Right cardiac atrium (tissue), 5 donors: ENCODE data around the gene PAX7. TPM values are rescaled to one million over a fixed set of nuclear protein-coding genes. Genes with fewer than 3 reads are reported as not detected.

Source experiments
- ATAC-seq, 2 donors: fragments of 200-7000 bp; cut with Tn5 transposase; one replicate each; pipeline versions ENCODE4 v1.8.0 to v1.9.1; 2020; ENCODE audit warnings: moderate library complexity in 2 of 2, mild to moderate bottlenecking in 1 of 2
- DNase-seq, 3 donors: peaks; one replicate each; pipeline ENCODE4 v3.0.0-alpha.2; 2020
- H3K27ac ChIP-seq: one replicate; pipeline ENCODE4 v1.5.1; 2013; ENCODE audit warnings: mild to moderate bottlenecking, low read length, control low read depth, moderate library complexity
- H3K27me3 ChIP-seq: one replicate; pipeline ENCODE4 v1.6.1; 2013; ENCODE audit not compliant: control insufficient read depth, insufficient read depth
- H3K4me1 ChIP-seq: one replicate; pipeline ENCODE4 v1.6.1; 2013; ENCODE audit warnings: low read length; ENCODE audit not compliant: control insufficient read depth, insufficient read depth
- H3K4me3 ChIP-seq: one replicate; pipeline ENCODE4 v1.5.1; 2013; ENCODE audit warnings: low read length, control low read depth
- H3K9me3 ChIP-seq: one replicate; pipeline ENCODE4 v1.6.1; 2013; ENCODE audit warnings: low read length; ENCODE audit not compliant: control insufficient read depth
- WGBS: extraction: QIAGEN DNeasy Blood & Tissue Kit; methylation state at CpG from one replicate; pipeline ENCODE4 v1.1.7; 2013; 5-methylcytosine and 5-hydroxymethylcytosine counted together
- intact Hi-C, 4 donors: fragments of 100-400 bp; cut with DNase I; formaldehyde crosslinking; loops; one replicate each; pipeline versions ENCODE4 v1.11.0 to v1.14.0; 2022 to 2023
- polyA plus RNA-seq: library from polyadenylated mRNA; stranded (reverse); fragments of 200-250 nt; gene quantifications from one replicate; pipeline ENCODE4 v1.2.3, GENCODE V29; 2013
- total RNA-seq, 4 donors: library from RNA; stranded (reverse); fragmentation: NEBNext Ultra II Directional; extraction: Animal tissue kit (Norgen Biotek cat#: 25700); gene quantifications; one replicate each; pipeline ENCODE4 v1.2.1, GENCODE V29; 2021
- donor health status: healthy with polysubstance abuse.
- donor health status: DM: no; HTN: yes; CAD: no.
- donor health status: DM: no; HTN: no; CAD: no.
- donor health status: DM: no; HTN: yes; CAD: no; lungs with severe emphysema.
- donor health status: DM: yes; HTN: yes; CAD: no.

PAX7 gene
- total and polyA plus RNA-seq, 5 donors, result not detected

GRCh38 chr1:18602533-18603211, 28.0 kb upstream of the PAX7 start:
- intact Hi-C loops, result loop anchor here in 1 of 4 donors (5.0 kb wide), 1 partner anchor 270 kb away; no protein-coding TSS in a partner anchor

GRCh38 chr1:18603212-18603852, 27.3 kb upstream of the PAX7 start:
- Histone ChIP-seq H3K4me1 (no peaks in the 10 kb centered on the region), H3K27ac (no peak overlapping the region), H3K27me3 (no peaks in the 10 kb centered on the region), H3K9me3 (no peaks in the 10 kb centered on the region), H3K4me3 (no peak overlapping the region)
- 65% methylated on average over 13 of the region's 13 CpGs for WGBS
- DNase-seq, result no peak
- intact Hi-C loops, result loop anchor here in 1 of 4 donors (5.0 kb wide), 1 partner anchor 269 kb away; no protein-coding TSS in a partner anchor
- ATAC-seq, result no peak

More at GRCh38 chr1:18602533-18603211, 28.0 kb upstream of the PAX7 start:
- DNase-seq (no peak), ATAC-seq (no peak)
- no peaks in the 10 kb centered on the region for H3K27me3 ChIP-seq
- H3K4me3 ChIP-seq, result no peak overlapping the region
- WGBS, result 72% methylated on average over 5 of the region's 5 CpGs
- no peak overlapping the region for H3K27ac ChIP-seq
- no peaks in the 10 kb centered on the region for H3K4me1 ChIP-seq
- no peaks in the 10 kb centered on the region for H3K9me3 ChIP-seq

- intact Hi-C loops, result no loop called here
- H3K4me1 ChIP-seq, result no peaks in the 10 kb centered on the region
- 73% methylated on average over 19 of the region's 19 CpGs for WGBS
Measured at GRCh38 chr1:18606443-18607288, 24.0 kb upstream of the PAX7 start.

GRCh38 chr1:18607289-18607760, 23.3 kb upstream of the PAX7 start:
- H3K27ac ChIP-seq, result no peak overlapping the region
- no peak for ATAC-seq
- intact Hi-C loops, result no loop called here
- H3K9me3 ChIP-seq, result no peaks in the 10 kb centered on the region
- WGBS, result 73% methylated on average over 7 of the region's 7 CpGs
- H3K4me1 ChIP-seq, result no peaks in the 10 kb centered on the region
- H3K4me3 ChIP-seq, result no peak overlapping the region
- no peaks in the 10 kb centered on the region for H3K27me3 ChIP-seq
- DNase-seq, result no peak

More at GRCh38 chr1:18606443-18607288, 24.0 kb upstream of the PAX7 start:
- no peak for DNase-seq
- Histone ChIP-seq H3K4me3 (no peak overlapping the region), H3K27ac (no peak overlapping the region), H3K27me3 (no peaks in the 10 kb centered on the region), H3K9me3 (no peaks in the 10 kb centered on the region)
- no peak for ATAC-seq

- Histone ChIP-seq H3K4me3 (no peak overlapping the region), H3K27ac (no peak overlapping the region), H3K27me3 (peaks cover 2% of the 10 kb centered on the region), H3K9me3 (no peaks in the 10 kb centered on the region), H3K4me1 (no peaks in the 10 kb centered on the region)
- 96% methylated on average over 1 of the region's 1 CpG for WGBS
- no peak for DNase-seq
- intact Hi-C loops, result no loop called here
- no peak for ATAC-seq
Measured at GRCh38 chr1:18608534-18608933, 22.1 kb upstream of the PAX7 start.

- no peaks in the 10 kb centered on the region for H3K9me3 ChIP-seq
- intact Hi-C loops, result no loop called here
Measured at GRCh38 chr1:18611311-18611710, 19.3 kb upstream of the PAX7 start.

GRCh38 chr1:18612073-18612472, 18.6 kb upstream of the PAX7 start:
- no peak overlapping the region for H3K4me3 ChIP-seq
- peaks cover 2% of the 10 kb centered on the region for H3K27me3 ChIP-seq
- ATAC-seq (no peak), DNase-seq (no peak)
- H3K9me3 ChIP-seq, result no peaks in the 10 kb centered on the region
- H3K4me1 ChIP-seq, result no peaks in the 10 kb centered on the region
- intact Hi-C loops, result no loop called here
- 20% methylated on average over 8 of the region's 8 CpGs for WGBS
- no peak overlapping the region for H3K27ac ChIP-seq

More at GRCh38 chr1:18611311-18611710, 19.3 kb upstream of the PAX7 start:
- no peak overlapping the region for H3K4me3 ChIP-seq
- 65% methylated on average over 8 of the region's 8 CpGs for WGBS
- H3K27ac ChIP-seq, result no peak overlapping the region
- peaks cover 2% of the 10 kb centered on the region for H3K27me3 ChIP-seq
- no peak for DNase-seq
- no peaks in the 10 kb centered on the region for H3K4me1 ChIP-seq
- ATAC-seq, result no peak

- DNase-seq (no peak), ATAC-seq (no peak)
- 77% methylated on average over 7 of the region's 7 CpGs for WGBS
- no peak overlapping the region for H3K27ac ChIP-seq
- no peaks in the 10 kb centered on the region for H3K4me1 ChIP-seq
- peaks cover 2% of the 10 kb centered on the region for H3K27me3 ChIP-seq
- H3K9me3 ChIP-seq, result no peaks in the 10 kb centered on the region
- intact Hi-C loops, result no loop called here
- H3K4me3 ChIP-seq, result no peak overlapping the region
Measured at GRCh38 chr1:18614069-18614735, 16.4 kb upstream of the PAX7 start.

- H3K4me3 ChIP-seq, result no peak overlapping the region
- no peak overlapping the region for H3K27ac ChIP-seq
- ATAC-seq (no peak), DNase-seq (no peak)
- H3K9me3 ChIP-seq, result no peaks in the 10 kb centered on the region
- intact Hi-C loops, result no loop called here
- H3K4me1 ChIP-seq, result no peaks in the 10 kb centered on the region
- no peaks in the 10 kb centered on the region for H3K27me3 ChIP-seq
- WGBS, result 64% methylated on average over 10 of the region's 10 CpGs
Measured at GRCh38 chr1:18618546-18619466, 11.8 kb upstream of the PAX7 start.

- WGBS, result 57% methylated on average over 2 of the region's 2 CpGs
- H3K27me3 ChIP-seq, result no peaks in the 10 kb centered on the region
- no peak overlapping the region for H3K4me3 ChIP-seq
- ATAC-seq, result no peak
- H3K27ac ChIP-seq, result no peak overlapping the region
- H3K4me1 ChIP-seq, result no peaks in the 10 kb centered on the region
- DNase-seq, result no peak
- no peaks in the 10 kb centered on the region for H3K9me3 ChIP-seq
- intact Hi-C loops, result no loop called here
Measured at GRCh38 chr1:18619467-18619835, 11.2 kb upstream of the PAX7 start.
